HG02981 (cell line): Measurements from ENCODE around the gene COL7A1.
A peak's percentile ranks its signal among the peaks of the same experiment; 100 is the strongest.

Experiments used
- ATAC-seq: cut with Tn5 transposase; IDR thresholded peaks from one replicate; pipeline ENCODE4 v1.9.1; 2021; ENCODE audit warnings: mild to moderate bottlenecking, moderate library complexity; ENCODE audit not compliant: unreplicated experiment

The COL7A1 gene

GRCh38 chr3:48595075-48595525 lies at the start of gene COL7A1:
Gene COL7A1 (minus strand): TSS chr3:48595329. CDS start chr3:48595159, 170 bp downstream.
- no peak for ATAC-seq

- ATAC-seq: no peak
Observed at GRCh38 chr3:48642605-48643004, 47.5 kb upstream of the COL7A1 start.

GRCh38 chr3:48641396-48641795 lies 46.3 kb upstream of the COL7A1 start:
- no peak for ATAC-seq

- ATAC-seq: no peak
Observed at GRCh38 chr3:48639944-48640606, 44.9 kb upstream of the COL7A1 start.

GRCh38 chr3:48637305-48637704 lies 42.2 kb upstream of the COL7A1 start:
- no peak for ATAC-seq

GRCh38 chr3:48636149-48636655 lies 41.1 kb upstream of the COL7A1 start:
- ATAC-seq: no peak

GRCh38 chr3:48635222-48636021 lies 40.3 kb upstream of the COL7A1 start, which contains the start of gene SLC26A6:
Gene SLC26A6 (minus strand): TSS chr3:48635461. CDS start chr3:48635393, 68 bp downstream.
- ATAC-seq: peak; percentile 86

GRCh38 chr3:48634661-48635221 lies 39.6 kb upstream of the COL7A1 start:
- ATAC-seq: peak; percentile 19

GRCh38 chr3:48633743-48634142 lies 38.6 kb upstream of the COL7A1 start:
- ATAC-seq: no peak

GRCh38 chr3:48633256-48633655 lies 38.1 kb upstream of the COL7A1 start:
- no peak for ATAC-seq

- no peak for ATAC-seq
Observed at GRCh38 chr3:48631516-48632448, 36.7 kb upstream of the COL7A1 start.

- ATAC-seq: no peak
Observed at GRCh38 chr3:48630833-48631232, 35.7 kb upstream of the COL7A1 start.

GRCh38 chr3:48630407-48630806 lies 35.3 kb upstream of the COL7A1 start:
- ATAC-seq: no peak

GRCh38 chr3:48629894-48630293 lies 34.8 kb upstream of the COL7A1 start:
- ATAC-seq: no peak

- ATAC-seq: no peak
Observed at GRCh38 chr3:48628277-48629017, 33.3 kb upstream of the COL7A1 start.

GRCh38 chr3:48625600-48625999 lies 30.5 kb upstream of the COL7A1 start:
- ATAC-seq: no peak

- ATAC-seq: no peak
Observed at GRCh38 chr3:48624767-48625166, 29.6 kb upstream of the COL7A1 start.

- ATAC-seq: no peak
Observed at GRCh38 chr3:48623851-48624547, 28.9 kb upstream of the COL7A1 start.

- ATAC-seq: no peak
Observed at GRCh38 chr3:48621461-48621869, 26.3 kb upstream of the COL7A1 start, which contains the start of gene TMEM89. Gene TMEM89 (minus strand): TSS chr3:48621769. CDS start chr3:48621756, 13 bp downstream.
